GM12874 (cell line): ENCODE measurements around the gene FBXO17.

Experiments used
- CTCF ChIP-seq: IDR thresholded peaks from 2 replicates; pipeline ENCODE4 v1.5.1; 2011; ENCODE audit warnings: low read depth, mild to moderate bottlenecking, control low read depth, low read length, moderate library complexity; ENCODE audit not compliant: insufficient read depth

The FBXO17 gene

GRCh38 chr19:38990949-38991697 is 15.6 kb upstream of the FBXO17 start:
- TF ChIP-seq CTCF, result no peak

GRCh38 chr19:38989066-38989605 is 13.6 kb upstream of the FBXO17 start:
- TF ChIP-seq CTCF, result no peak

GRCh38 chr19:38985262-38985661 is 9.7 kb upstream of the FBXO17 start:
- no peak for TF ChIP-seq CTCF

- TF ChIP-seq CTCF, result no peak
Observed at GRCh38 chr19:38980583-38981374, 5.2 kb upstream of the FBXO17 start.

- TF ChIP-seq CTCF, result no peak
Observed at GRCh38 chr19:38979812-38980211, 4.3 kb upstream of the FBXO17 start.

GRCh38 chr19:38978326-38978689 is 2.8 kb upstream of the FBXO17 start:
- no peak for TF ChIP-seq CTCF
